Naive thymus-derived CD8-positive, alpha-beta T cell (primary cell): ENCODE data around the gene FCGR1A. TPM values are rescaled to one million over a fixed set of nuclear protein-coding genes. Genes with fewer than 3 reads are reported as not detected.
"Not testable (repeated sequence)": the region's sequence is repeated elsewhere in the genome, so short reads cannot be mapped to it uniquely, and the experiment has no call there.

Source experiments
- ATAC-seq, 2 donors: fragments of 150-1000 bp; cut with Tn5 transposase in 1 of 2; sonication (Bioruptor Pico), chemical (Tn5 transposase) in 1 of 2; 1 replicate in 1 of 2; 2 replicates in 1 of 2; pipeline ENCODE4 v1.10.0; 2021; ENCODE audit warnings: mild to moderate bottlenecking in 2 of 2, moderate library complexity in 2 of 2
- POLR2A ChIA-PET: fragments of 350-600 bp; sonication (Branson Sonifier 250); formaldehyde crosslinking; loops from one replicate; lab custom pipeline; 2021; ENCODE audit warnings: antibody characterized with exemption; lab: Charles Lee
- DNase-seq, 10 donors: peaks; one replicate each; pipeline versions ENCODE4 v3.0.0 to v3.0.0-alpha.2; 2020 to 2022
- H3K27ac Mint-ChIP-seq, 10 donors: one replicate each; pipeline ENCODE4 v1.8.0; 2020 to 2022; ENCODE audit warnings: mild to moderate bottlenecking in 10 of 10, mixed read lengths in 10 of 10, moderate library complexity in 4 of 10, inconsistent platforms in 1 of 10
- H3K27me3 Mint-ChIP-seq, 5 donors: one replicate each; pipeline ENCODE4 v1.8.0; 2021 to 2022; ENCODE audit warnings: mixed read lengths in 5 of 5
- H3K36me3 Mint-ChIP-seq, 3 donors: one replicate each; pipeline ENCODE4 v1.8.0; 2020 to 2022; ENCODE audit warnings: mixed read lengths in 3 of 3, mild to moderate bottlenecking in 2 of 3, inconsistent platforms in 1 of 3
- H3K4me1 Mint-ChIP-seq, 4 donors: one replicate each; pipeline ENCODE4 v1.8.0; 2021 to 2022; ENCODE audit warnings: mixed read lengths in 4 of 4
- H3K4me3 Mint-ChIP-seq, 10 donors: one replicate each; pipeline ENCODE4 v1.8.0; 2020 to 2022; ENCODE audit warnings: mild to moderate bottlenecking in 10 of 10, mixed read lengths in 10 of 10, moderate library complexity in 6 of 10, inconsistent platforms in 1 of 10
- H3K9me3 Mint-ChIP-seq, 9 donors: one replicate each; pipeline ENCODE4 v1.8.0; 2020 to 2022; ENCODE audit warnings: mixed read lengths in 9 of 9, mild to moderate bottlenecking in 3 of 9, inconsistent platforms in 1 of 9, moderate library complexity in 1 of 9
- polyA plus RNA-seq, 3 donors: library from polyadenylated mRNA; unstranded; fragments of 300-500 nt; fragmentation: Illumina TruSeq; gene quantifications; one replicate each; pipeline ENCODE4 v1.2.3, GENCODE V29; 2021
- total RNA-seq, 8 experiments: library from RNA in 2 of 8; stranded (reverse) in 2 of 8; gene quantifications; one replicate each; pipeline ENCODE4 v1.2.3 and lab custom pipeline; 2021 to 2026

FCGR1A gene
- total and polyA plus RNA-seq, 5 experiments from 2014 or later, result 0.37 TPM; not detected in 4

DNA sequence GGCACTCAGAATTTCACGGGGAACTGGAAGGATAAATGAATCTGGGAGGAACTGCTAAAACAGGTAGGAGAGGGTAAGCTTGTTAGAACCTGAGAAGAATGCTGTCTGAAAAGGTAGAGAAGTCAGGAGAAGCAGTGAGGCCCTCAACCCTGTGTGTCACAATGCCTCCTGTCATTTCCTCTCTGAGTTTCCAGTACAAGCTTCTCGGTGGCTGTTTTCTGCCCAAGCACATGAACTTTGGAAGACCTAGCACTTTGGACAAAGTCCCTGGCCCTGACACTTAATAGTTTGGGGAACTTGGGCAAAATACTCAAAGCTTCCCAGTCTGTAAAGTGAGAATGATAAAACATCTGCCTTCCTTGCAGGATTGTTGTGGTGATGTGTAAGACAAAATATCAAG lies 44.1 kb downstream of the FCGR1A start:
- ATAC-seq, H3K9me3 Mint-ChIP-seq, H3K4me3 Mint-ChIP-seq, DNase-seq, H3K4me1 Mint-ChIP-seq, H3K27ac Mint-ChIP-seq, POLR2A ChIA-PET, H3K36me3 Mint-ChIP-seq, H3K27me3 Mint-ChIP-seq: not testable (repeated sequence)

DNA sequence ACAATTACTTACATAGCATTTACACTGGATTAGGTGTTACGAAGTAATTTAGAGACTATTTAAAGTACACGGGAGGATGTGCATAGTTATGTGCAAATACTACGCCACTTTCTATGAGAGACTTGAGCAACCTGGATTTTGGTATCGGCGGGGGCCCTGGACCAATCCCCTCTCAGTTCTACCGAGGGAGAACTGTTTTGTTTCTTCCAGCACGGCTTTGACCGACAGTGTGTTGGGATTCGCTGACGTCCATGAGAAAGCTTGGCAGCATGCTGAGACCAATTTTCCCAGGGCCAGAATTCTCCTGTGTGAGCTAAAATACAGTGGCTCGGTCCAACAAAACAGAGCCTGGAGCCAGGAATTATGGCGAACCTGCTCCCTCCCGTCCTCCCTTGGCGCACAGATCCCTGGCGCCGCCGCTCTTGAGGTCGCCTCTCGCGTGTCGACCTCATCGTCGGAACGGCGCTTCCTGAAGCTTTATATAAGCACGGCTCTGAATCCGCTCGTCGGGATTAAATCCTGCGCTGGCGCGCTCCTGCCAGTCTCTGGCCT lies 49.3 kb downstream of the FCGR1A start:
- H3K36me3 Mint-ChIP-seq, POLR2A ChIA-PET, H3K27me3 Mint-ChIP-seq, H3K27ac Mint-ChIP-seq, H3K4me1 Mint-ChIP-seq, H3K4me3 Mint-ChIP-seq, H3K9me3 Mint-ChIP-seq, DNase-seq: not testable (repeated sequence)
- ATAC-seq, result peak; percentile 17 to 21

DNA sequence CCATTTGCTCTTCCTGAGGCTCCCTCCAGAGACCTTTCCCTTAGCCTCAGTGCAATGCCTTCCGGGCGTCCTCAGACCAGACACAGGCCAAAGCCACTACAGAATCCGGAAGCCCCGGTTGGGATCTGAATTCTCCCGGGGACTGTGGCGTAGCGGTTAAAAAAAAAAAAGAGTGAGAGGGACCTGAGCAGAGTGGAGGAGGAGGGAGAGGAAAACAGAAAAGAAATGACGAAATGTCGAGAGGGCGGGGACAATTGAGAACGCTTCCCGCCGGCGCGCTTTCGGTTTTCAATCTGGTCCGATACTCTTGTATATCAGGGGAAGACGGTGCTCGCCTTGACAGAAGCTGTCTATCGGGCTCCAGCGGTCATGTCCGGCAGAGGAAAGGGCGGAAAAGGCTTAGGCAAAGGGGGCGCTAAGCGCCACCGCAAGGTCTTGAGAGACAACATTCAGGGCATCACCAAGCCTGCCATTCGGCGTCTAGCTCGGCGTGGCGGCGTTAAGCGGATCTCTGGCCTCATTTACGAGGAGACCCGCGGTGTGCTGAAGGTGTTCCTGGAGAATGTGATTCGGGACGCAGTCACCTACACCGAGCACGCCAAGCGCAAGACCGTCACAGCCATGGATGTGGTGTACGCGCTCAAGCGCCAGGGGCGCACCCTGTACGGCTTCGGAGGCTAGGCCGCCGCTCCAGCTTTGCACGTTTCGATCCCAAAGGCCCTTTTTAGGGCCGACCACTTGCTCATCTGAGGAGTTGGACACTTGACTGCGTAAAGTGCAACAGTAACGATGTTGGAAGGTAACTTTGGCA lies 50.0 kb downstream of the FCGR1A start:
- H3K27ac Mint-ChIP-seq, DNase-seq, H3K27me3 Mint-ChIP-seq, H3K4me3 Mint-ChIP-seq, H3K4me1 Mint-ChIP-seq, POLR2A ChIA-PET, H3K36me3 Mint-ChIP-seq, H3K9me3 Mint-ChIP-seq: not testable (repeated sequence)
- ATAC-seq, result peak; percentile 84 to 87

- H3K9me3 Mint-ChIP-seq, H3K4me3 Mint-ChIP-seq, DNase-seq, H3K36me3 Mint-ChIP-seq, H3K27me3 Mint-ChIP-seq, H3K4me1 Mint-ChIP-seq, H3K27ac Mint-ChIP-seq, POLR2A ChIA-PET: not testable (repeated sequence)
- ATAC-seq, result peak; percentile 19 to 42
Observed at GRCh38 chr1:149833144-149833543, 50.6 kb downstream of the FCGR1A start.

- Mint-ChIP-seq H3K4me1 (peaks cover 17 to 28% (median 20%) of the 10 kb centered on the region in 4 donors), H3K36me3 (peaks cover 0 to 11% (median 2%) of the 10 kb centered on the region in 3 donors)
- H3K4me3 Mint-ChIP-seq, DNase-seq, POLR2A ChIA-PET, H3K9me3 Mint-ChIP-seq, H3K27me3 Mint-ChIP-seq, H3K27ac Mint-ChIP-seq: not testable (repeated sequence)
- peak; percentile 23 to 33 for ATAC-seq
Observed at GRCh38 chr1:149841149-149841548, 58.7 kb downstream of the FCGR1A start.

Other genes with a start within 250 kb of the FCGR1A start
- 1 to 10 TPM; 2.7 to 3.6 TPM for gene PPIAL4C, start 198.8 kb upstream of the FCGR1A start, total RNA-seq
- gene PPIAL4C, start 198.8 kb upstream of the FCGR1A start, polyA plus RNA-seq, result not detected
- gene BOLA1, start 116.9 kb downstream of the FCGR1A start, total RNA-seq, result 10 to 100 TPM; 21.1 to 21.6 TPM
- gene BOLA1, start 116.9 kb downstream of the FCGR1A start, polyA plus RNA-seq, result 10 to 100 TPM; 19.7 to 34.1 (median 24.3) TPM
- gene SV2A, start 135.2 kb downstream of the FCGR1A start, total RNA-seq, result 1 to 10 TPM; 3.0 TPM
- 1 to 10 TPM; 1.6 to 2.6 (median 2.3) TPM for gene SV2A, start 135.2 kb downstream of the FCGR1A start, polyA plus RNA-seq
- 10 to 100 TPM; 46.5 to 50.5 TPM for gene SF3B4, start 145.1 kb downstream of the FCGR1A start, total RNA-seq
- gene SF3B4, start 145.1 kb downstream of the FCGR1A start, polyA plus RNA-seq, result 10 to 100 TPM; 55.7 to 90.4 (median 71.9) TPM
- gene MTMR11, start 154.2 kb downstream of the FCGR1A start, total RNA-seq, result 1 to 10 TPM; 1.5 TPM
- gene MTMR11, start 154.2 kb downstream of the FCGR1A start, polyA plus RNA-seq, result under 1 TPM in 1 of 3 donors, not detected in 2; 0.09 TPM
- 10 to 100 TPM; 10.6 to 11.3 TPM for gene OTUD7B, start 228.0 kb downstream of the FCGR1A start, total RNA-seq
- gene OTUD7B, start 228.0 kb downstream of the FCGR1A start, polyA plus RNA-seq, result 1 to 10 TPM in 1 of 3 donors, under 1 TPM in 2; 0.16 to 1.2 (median 0.37) TPM